ENCODE results near the gene KREMEN1. TPM values are rescaled to one million over a fixed set of nuclear protein-coding genes. Genes with fewer than 3 reads are reported as not detected.

Gene KREMEN1
- total RNA-seq, 1 experiment from 2014 or later: 31.9 TPM

DNA sequence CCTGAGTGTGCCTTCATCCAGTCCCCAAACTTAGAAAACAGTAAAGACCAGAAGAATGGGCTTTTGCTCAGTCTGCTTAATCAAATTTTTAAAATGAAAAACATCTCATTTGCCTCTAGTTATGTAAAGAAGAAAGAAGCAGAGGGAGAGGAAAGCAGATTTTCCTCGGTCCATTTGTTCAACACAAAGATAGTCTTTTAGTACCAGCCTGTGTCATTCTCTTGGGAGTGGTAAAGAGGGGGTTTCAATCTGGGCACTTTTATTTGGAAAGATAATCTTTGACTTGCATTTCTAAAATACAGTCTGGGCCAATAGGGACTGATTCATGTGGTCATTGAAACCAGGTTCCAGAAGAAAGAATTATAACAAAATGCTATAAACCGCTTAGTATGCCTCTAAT, 29.5 kb downstream of the KREMEN1 start:
- ATAC-seq (no peak), DNase-seq (ENCODE audit: low read depth, low spot score) (no peak)
- TF ChIP-seq, protein P1, sequence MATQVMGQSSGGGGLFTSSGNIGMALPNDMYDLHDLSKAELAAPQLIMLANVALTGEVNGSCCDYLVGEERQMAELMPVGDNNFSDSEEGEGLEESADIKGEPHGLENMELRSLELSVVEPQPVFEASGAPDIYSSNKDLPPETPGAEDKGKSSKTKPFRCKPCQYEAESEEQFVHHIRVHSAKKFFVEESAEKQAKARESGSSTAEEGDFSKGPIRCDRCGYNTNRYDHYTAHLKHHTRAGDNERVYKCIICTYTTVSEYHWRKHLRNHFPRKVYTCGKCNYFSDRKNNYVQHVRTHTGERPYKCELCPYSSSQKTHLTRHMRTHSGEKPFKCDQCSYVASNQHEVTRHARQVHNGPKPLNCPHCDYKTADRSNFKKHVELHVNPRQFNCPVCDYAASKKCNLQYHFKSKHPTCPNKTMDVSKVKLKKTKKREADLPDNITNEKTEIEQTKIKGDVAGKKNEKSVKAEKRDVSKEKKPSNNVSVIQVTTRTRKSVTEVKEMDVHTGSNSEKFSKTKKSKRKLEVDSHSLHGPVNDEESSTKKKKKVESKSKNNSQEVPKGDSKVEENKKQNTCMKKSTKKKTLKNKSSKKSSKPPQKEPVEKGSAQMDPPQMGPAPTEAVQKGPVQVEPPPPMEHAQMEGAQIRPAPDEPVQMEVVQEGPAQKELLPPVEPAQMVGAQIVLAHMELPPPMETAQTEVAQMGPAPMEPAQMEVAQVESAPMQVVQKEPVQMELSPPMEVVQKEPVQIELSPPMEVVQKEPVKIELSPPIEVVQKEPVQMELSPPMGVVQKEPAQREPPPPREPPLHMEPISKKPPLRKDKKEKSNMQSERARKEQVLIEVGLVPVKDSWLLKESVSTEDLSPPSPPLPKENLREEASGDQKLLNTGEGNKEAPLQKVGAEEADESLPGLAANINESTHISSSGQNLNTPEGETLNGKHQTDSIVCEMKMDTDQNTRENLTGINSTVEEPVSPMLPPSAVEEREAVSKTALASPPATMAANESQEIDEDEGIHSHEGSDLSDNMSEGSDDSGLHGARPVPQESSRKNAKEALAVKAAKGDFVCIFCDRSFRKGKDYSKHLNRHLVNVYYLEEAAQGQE (IDR thresholded peaks at IDR 0.05; ENCODE audit: low read depth): no peak
- intact Hi-C loops (cut with micrococcal nuclease): no loop called here
- H3K9me3 ChIP-seq (ENCODE audit: control insufficient read depth in 1 of 2, insufficient read depth in 1 of 2, low read depth in 1 of 2, low read length in 2 of 2): no peaks in the 10 kb centered on the region
- no peaks in the 10 kb centered on the region for H3K4me1 ChIP-seq (ENCODE audit: control insufficient read depth in 1 of 2, insufficient read depth in 2 of 2, low read length in 2 of 2)
- H3K79me2 ChIP-seq (ENCODE audit: insufficient read depth, low read length): no peaks in the 10 kb centered on the region
- no peaks in the 10 kb centered on the region for H3K36me3 ChIP-seq (ENCODE audit: control insufficient read depth in 1 of 2, insufficient read depth in 2 of 2, low read length in 2 of 2)
- H3K4me3 ChIP-seq (replicated peaks in 1 of 2; ENCODE audit: low read depth in 1 of 2, low read length in 2 of 2): no peak overlapping the region
- ChIA-PET POLR2A (no interaction called here), RAD21 (ENCODE audit: low non-redundant PET in 1 of 2, low total read pairs in 2 of 2, uncharacterized antibody in 2 of 2, unreplicated experiment in 2 of 2) (no interaction called here), CTCF (no interaction called here)
- H3K27ac ChIP-seq (ENCODE audit: low read depth, low read length): no peak overlapping the region
- no peak overlapping the region for H2AFZ ChIP-seq (ENCODE audit: low read depth, low read length, poor library complexity, severe bottlenecking)
- H3K9me2 ChIP-seq (ENCODE audit: insufficient read depth): no peaks in the 10 kb centered on the region
- H3K4me2 ChIP-seq (ENCODE audit: low read length): no peak overlapping the region
- H4K20me1 ChIP-seq (ENCODE audit: insufficient read depth): no peaks in the 10 kb centered on the region
- H3K27me3 ChIP-seq (ENCODE audit: insufficient read depth, low read length): no peaks in the 10 kb centered on the region
- H3K9ac ChIP-seq (ENCODE audit: low read length): no peak overlapping the region
- no TSS peak for BruUV-seq (replicated peaks)

DNA sequence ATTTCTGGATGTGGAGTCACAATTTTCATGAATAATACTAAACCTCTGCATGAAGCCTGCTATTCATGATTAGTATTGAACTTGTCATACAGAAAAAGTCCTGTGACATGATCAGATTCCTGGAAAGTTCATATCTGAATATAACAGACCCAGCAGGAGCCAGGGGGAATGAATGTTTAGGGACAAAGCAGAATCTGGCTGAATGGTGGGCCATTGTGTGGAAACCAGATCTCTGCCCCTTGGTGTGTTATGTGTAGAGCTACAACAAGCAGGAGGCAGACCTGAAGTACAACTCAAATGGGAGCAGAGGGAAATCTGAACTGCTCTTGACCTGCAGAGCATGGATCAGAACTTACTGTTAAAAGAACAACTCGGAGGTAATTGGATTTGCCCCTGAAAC, 30.3 kb downstream of the KREMEN1 start:
- ATAC-seq: no peak
- Histone ChIP-seq H2AFZ (ENCODE audit: low read depth, low read length, poor library complexity, severe bottlenecking) (no peak overlapping the region), H3K27me3 (ENCODE audit: insufficient read depth, low read length) (no peaks in the 10 kb centered on the region), H3K9me2 (ENCODE audit: insufficient read depth) (no peaks in the 10 kb centered on the region), H3K4me3 (replicated peaks in 1 of 2; ENCODE audit: low read depth in 1 of 2, low read length in 2 of 2) (no peak overlapping the region), H3K27ac (ENCODE audit: low read depth, low read length) (no peak overlapping the region), H3K79me2 (ENCODE audit: insufficient read depth, low read length) (no peaks in the 10 kb centered on the region), H3K36me3 (ENCODE audit: control insufficient read depth in 1 of 2, insufficient read depth in 2 of 2, low read length in 2 of 2) (no peaks in the 10 kb centered on the region), H3K9ac (ENCODE audit: low read length) (no peak overlapping the region), H3K4me2 (ENCODE audit: low read length) (no peak overlapping the region), H3K4me1 (ENCODE audit: control insufficient read depth in 1 of 2, insufficient read depth in 2 of 2, low read length in 2 of 2) (peaks cover 0 to 5% of the 10 kb centered on the region in 2 experiments; a peak in 1 of 4 replicates), H4K20me1 (ENCODE audit: insufficient read depth) (no peaks in the 10 kb centered on the region), H3K9me3 (ENCODE audit: control insufficient read depth in 1 of 2, insufficient read depth in 1 of 2, low read depth in 1 of 2, low read length in 2 of 2) (no peaks in the 10 kb centered on the region)
- BruUV-seq (replicated peaks): no TSS peak
- CTCF ChIA-PET: no interaction called here
- intact Hi-C loops (cut with micrococcal nuclease): no loop called here
- RAD21 ChIA-PET (ENCODE audit: low non-redundant PET in 1 of 2, low total read pairs in 2 of 2, uncharacterized antibody in 2 of 2, unreplicated experiment in 2 of 2): no interaction called here
- no peak for DNase-seq (ENCODE audit: low read depth, low spot score)
- POLR2A ChIA-PET: interaction anchor here (1.1 kb wide), 1 partner anchor 13 kb away, joined by 3 read pairs; no protein-coding TSS in a partner anchor
- TF ChIP-seq, protein P2, sequence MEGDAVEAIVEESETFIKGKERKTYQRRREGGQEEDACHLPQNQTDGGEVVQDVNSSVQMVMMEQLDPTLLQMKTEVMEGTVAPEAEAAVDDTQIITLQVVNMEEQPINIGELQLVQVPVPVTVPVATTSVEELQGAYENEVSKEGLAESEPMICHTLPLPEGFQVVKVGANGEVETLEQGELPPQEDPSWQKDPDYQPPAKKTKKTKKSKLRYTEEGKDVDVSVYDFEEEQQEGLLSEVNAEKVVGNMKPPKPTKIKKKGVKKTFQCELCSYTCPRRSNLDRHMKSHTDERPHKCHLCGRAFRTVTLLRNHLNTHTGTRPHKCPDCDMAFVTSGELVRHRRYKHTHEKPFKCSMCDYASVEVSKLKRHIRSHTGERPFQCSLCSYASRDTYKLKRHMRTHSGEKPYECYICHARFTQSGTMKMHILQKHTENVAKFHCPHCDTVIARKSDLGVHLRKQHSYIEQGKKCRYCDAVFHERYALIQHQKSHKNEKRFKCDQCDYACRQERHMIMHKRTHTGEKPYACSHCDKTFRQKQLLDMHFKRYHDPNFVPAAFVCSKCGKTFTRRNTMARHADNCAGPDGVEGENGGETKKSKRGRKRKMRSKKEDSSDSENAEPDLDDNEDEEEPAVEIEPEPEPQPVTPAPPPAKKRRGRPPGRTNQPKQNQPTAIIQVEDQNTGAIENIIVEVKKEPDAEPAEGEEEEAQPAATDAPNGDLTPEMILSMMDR (IDR thresholded peaks at IDR 0.05 in 2 of 3, conservative IDR thresholded peaks at IDR 0.05 in 1 of 3; ENCODE audit: borderline replicate concordance in 1 of 3, insufficient read depth in 1 of 3, low read depth in 2 of 3, low read length in 2 of 3): no peak
- TF ChIP-seq, protein P3, sequence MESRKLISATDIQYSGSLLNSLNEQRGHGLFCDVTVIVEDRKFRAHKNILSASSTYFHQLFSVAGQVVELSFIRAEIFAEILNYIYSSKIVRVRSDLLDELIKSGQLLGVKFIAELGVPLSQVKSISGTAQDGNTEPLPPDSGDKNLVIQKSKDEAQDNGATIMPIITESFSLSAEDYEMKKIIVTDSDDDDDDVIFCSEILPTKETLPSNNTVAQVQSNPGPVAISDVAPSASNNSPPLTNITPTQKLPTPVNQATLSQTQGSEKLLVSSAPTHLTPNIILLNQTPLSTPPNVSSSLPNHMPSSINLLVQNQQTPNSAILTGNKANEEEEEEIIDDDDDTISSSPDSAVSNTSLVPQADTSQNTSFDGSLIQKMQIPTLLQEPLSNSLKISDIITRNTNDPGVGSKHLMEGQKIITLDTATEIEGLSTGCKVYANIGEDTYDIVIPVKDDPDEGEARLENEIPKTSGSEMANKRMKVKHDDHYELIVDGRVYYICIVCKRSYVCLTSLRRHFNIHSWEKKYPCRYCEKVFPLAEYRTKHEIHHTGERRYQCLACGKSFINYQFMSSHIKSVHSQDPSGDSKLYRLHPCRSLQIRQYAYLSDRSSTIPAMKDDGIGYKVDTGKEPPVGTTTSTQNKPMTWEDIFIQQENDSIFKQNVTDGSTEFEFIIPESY (IDR thresholded peaks at IDR 0.05; ENCODE audit: extremely low read depth, insufficient replicate concordance, low read length): no peak
- TF ChIP-seq EGR1 (IDR thresholded peaks at IDR 0.05; ENCODE audit: low read depth) (no peak), SIN3A (IDR thresholded peaks at IDR 0.05; ENCODE audit: low read depth) (no peak), YY1 (IDR thresholded peaks at IDR 0.05; ENCODE audit: extremely low read depth, insufficient replicate concordance, low read depth, low read length) (no peak), FOSL1 (IDR thresholded peaks at IDR 0.05; ENCODE audit: low read depth) (no peak), EZH2 (IDR thresholded peaks at IDR 0.05) (no peak)
- TF ChIP-seq, protein P4, sequence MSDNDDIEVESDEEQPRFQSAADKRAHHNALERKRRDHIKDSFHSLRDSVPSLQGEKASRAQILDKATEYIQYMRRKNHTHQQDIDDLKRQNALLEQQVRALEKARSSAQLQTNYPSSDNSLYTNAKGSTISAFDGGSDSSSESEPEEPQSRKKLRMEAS (IDR thresholded peaks at IDR 0.05): no peak
